Panc1 (cell line): ENCODE results near the gene MSH2. TPM values are rescaled to one million over a fixed set of nuclear protein-coding genes. Genes with fewer than 3 reads are reported as not detected.

ENCODE experiments used
- ATAC-seq: fragments of 200-7000 bp; cut with Tn5 transposase; 2 replicates; pipeline ENCODE4 v1.9.1; 2020; ENCODE audit warnings: mild to moderate bottlenecking, moderate library complexity
- BruUV-seq: library from RNA; stranded (reverse); fragments of 400-500 nt; replicated peaks from 2 replicates; lab custom pipeline; 2021; lab: Mats Ljungman, UMichigan
- CTCF ChIA-PET: fragments of 300-600 bp; sonication (Branson Sonifier 250); formaldehyde crosslinking; loops from one replicate; lab custom pipeline; 2022; ENCODE audit warnings: antibody characterized with exemption; lab: Charles Lee
- POLR2A ChIA-PET: fragments of 300-600 bp; sonication (Branson Sonifier 250); formaldehyde crosslinking; loops from one replicate; lab custom pipeline; 2022; ENCODE audit warnings: antibody characterized with exemption; lab: Charles Lee
- DNase-seq: peaks from one replicate; pipeline ENCODE4 v3.0.0-alpha.2; 2010; ENCODE audit warnings: low read depth, low spot score
- H3K27ac ChIP-seq: 2 replicates; pipeline ENCODE4 v1.5.1; 2011; ENCODE audit warnings: mild to moderate bottlenecking, low read length, inconsistent platforms
- H3K27me3 ChIP-seq: fragments of 200-500 bp; sonication (Bioruptor generic); 2 replicates; pipeline ENCODE4 v1.6.0; 2014; ENCODE audit warnings: low read length, inconsistent platforms; ENCODE audit not compliant: control insufficient read depth, insufficient read depth
- H3K36me3 ChIP-seq: fragments of 200-500 bp; sonication (Bioruptor generic); 2 replicates; pipeline ENCODE4 v1.5.1; 2014; ENCODE audit warnings: inconsistent platforms, mild to moderate bottlenecking, low read length, moderate library complexity; ENCODE audit not compliant: control insufficient read depth, insufficient read depth
- H3K4me1 ChIP-seq: 2 replicates; pipeline ENCODE4 v1.5.1; 2011; ENCODE audit warnings: inconsistent platforms, mild to moderate bottlenecking, low read length, moderate library complexity; ENCODE audit not compliant: control insufficient read depth, insufficient read depth
- H3K4me3 ChIP-seq, 2 experiments: 2 replicates each; pipeline ENCODE4 v1.5.1; 2011 to 2012; ENCODE audit warnings: low read depth in 2 of 2, low read length in 2 of 2, mild to moderate bottlenecking in 2 of 2, inconsistent platforms in 1 of 2, moderate library complexity in 1 of 2
- H3K9me3 ChIP-seq: fragments of 200-500 bp; sonication (Bioruptor generic); 2 replicates; pipeline ENCODE4 v1.5.1; 2014; ENCODE audit warnings: low read depth, mild to moderate bottlenecking, inconsistent platforms, low read length, moderate library complexity; ENCODE audit not compliant: control insufficient read depth, insufficient read depth
- POLR2AphosphoS5 ChIP-seq: IDR thresholded peaks from 2 replicates; pipeline ENCODE4 v1.6.1; 2012; ENCODE audit warnings: mild to moderate bottlenecking, low read depth, low read length, moderate library complexity
- REST ChIP-seq, 2 experiments: IDR thresholded peaks; 2 replicates each; pipeline ENCODE4 v1.6.1; 2011 to 2012; ENCODE audit warnings: low read depth in 2 of 2, control low read depth in 1 of 2, low read length in 1 of 2, mild to moderate bottlenecking in 1 of 2, moderate library complexity in 1 of 2; ENCODE audit not compliant: insufficient read depth in 1 of 2
- SIN3A ChIP-seq: IDR thresholded peaks from 2 replicates; pipeline ENCODE4 v1.6.1; 2012; ENCODE audit warnings: low read depth, mild to moderate bottlenecking, low read length, moderate library complexity, borderline replicate concordance; ENCODE audit not compliant: insufficient read depth
- TCF7L2 ChIP-seq: IDR thresholded peaks from 2 replicates; pipeline ENCODE4 v1.6.1; 2011; ENCODE audit warnings: mild to moderate bottlenecking, low read depth, low read length, inconsistent platforms
- in situ Hi-C: cut with HindIII; loops from 2 replicates; pipeline ENCODE4 v1.10.0; 2016; ENCODE audit warnings: low sequenced_read_pairs, low pct_unique_long_range_greater_than_20kb
- intact Hi-C: fragments of 100-400 bp; cut with micrococcal nuclease; formaldehyde crosslinking; loops from one replicate; pipeline ENCODE4 v1.10.0; 2022; ENCODE audit not compliant: unreplicated experiment
- total RNA-seq: library from RNA; stranded (reverse); gene quantifications from one replicate; pipeline ENCODE4 v1.2.1, GENCODE V29; 2021; ENCODE audit not compliant: unreplicated experiment
- TF ChIP-seq, protein P1 (sequence below): fragments of 450-650 bp; IDR thresholded peaks from 2 replicates; pipeline ENCODE4 v1.5.1; 2017; ENCODE audit warnings: mild to moderate bottlenecking

Gene MSH2
- total RNA-seq, 1 experiment from 2014 or later: 72.2 TPM

GRCh38 chr2:47375307-47375706 lies 27.6 kb upstream of the MSH2 start:
- H3K36me3 ChIP-seq: no peaks in the 10 kb centered on the region

DNA sequence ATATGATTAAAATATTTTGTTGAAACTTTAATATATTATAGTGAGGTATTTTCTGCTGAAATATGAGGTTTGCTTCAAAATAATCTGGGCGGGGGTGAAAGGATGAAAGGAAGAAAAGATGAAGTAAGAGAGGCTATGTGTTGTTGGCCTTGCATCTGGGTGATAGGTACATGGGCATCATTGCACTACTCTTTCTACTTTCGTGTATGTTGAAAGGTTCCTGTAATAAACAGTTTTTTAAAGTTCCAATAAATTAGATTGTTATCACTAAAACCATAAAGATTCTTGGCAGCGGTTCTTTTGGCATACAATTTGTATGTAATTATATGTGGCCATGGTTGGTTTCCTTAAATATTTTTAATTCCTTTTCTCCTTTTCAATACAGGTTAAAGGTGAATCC lies 23.6 kb upstream of the MSH2 start:
- no peaks in the 10 kb centered on the region for H3K4me1 ChIP-seq
- no peak overlapping the region for H3K4me3 ChIP-seq
- no peaks in the 10 kb centered on the region for H3K9me3 ChIP-seq
- ChIA-PET POLR2A (no interaction called here), CTCF (no interaction called here)
- in situ Hi-C loops: no loop called here
- no peak for TF ChIP-seq REST (IDR thresholded peaks at IDR 0.05; ENCODE audit: insufficient read depth in 1 of 2, low read depth in 2 of 2, low read length in 1 of 2)
- TF ChIP-seq SIN3A: no peak
- no peak for TF ChIP-seq TCF7L2
- TF ChIP-seq, protein P1, sequence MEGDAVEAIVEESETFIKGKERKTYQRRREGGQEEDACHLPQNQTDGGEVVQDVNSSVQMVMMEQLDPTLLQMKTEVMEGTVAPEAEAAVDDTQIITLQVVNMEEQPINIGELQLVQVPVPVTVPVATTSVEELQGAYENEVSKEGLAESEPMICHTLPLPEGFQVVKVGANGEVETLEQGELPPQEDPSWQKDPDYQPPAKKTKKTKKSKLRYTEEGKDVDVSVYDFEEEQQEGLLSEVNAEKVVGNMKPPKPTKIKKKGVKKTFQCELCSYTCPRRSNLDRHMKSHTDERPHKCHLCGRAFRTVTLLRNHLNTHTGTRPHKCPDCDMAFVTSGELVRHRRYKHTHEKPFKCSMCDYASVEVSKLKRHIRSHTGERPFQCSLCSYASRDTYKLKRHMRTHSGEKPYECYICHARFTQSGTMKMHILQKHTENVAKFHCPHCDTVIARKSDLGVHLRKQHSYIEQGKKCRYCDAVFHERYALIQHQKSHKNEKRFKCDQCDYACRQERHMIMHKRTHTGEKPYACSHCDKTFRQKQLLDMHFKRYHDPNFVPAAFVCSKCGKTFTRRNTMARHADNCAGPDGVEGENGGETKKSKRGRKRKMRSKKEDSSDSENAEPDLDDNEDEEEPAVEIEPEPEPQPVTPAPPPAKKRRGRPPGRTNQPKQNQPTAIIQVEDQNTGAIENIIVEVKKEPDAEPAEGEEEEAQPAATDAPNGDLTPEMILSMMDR: no peak
- TF ChIP-seq POLR2AphosphoS5: no peak
- no peaks in the 10 kb centered on the region for H3K27me3 ChIP-seq
- H3K27ac ChIP-seq: no peak overlapping the region
- BruUV-seq: no TSS peak
- intact Hi-C loops: no loop called here
- H3K36me3 ChIP-seq: no peaks in the 10 kb centered on the region
- DNase-seq (no peak), ATAC-seq (no peak)

More at GRCh38 chr2:47375307-47375706, 27.6 kb upstream of the MSH2 start:
- no TSS peak for BruUV-seq
- no peak overlapping the region for H3K4me3 ChIP-seq
- H3K4me1 ChIP-seq: no peaks in the 10 kb centered on the region
- DNase-seq (no peak), ATAC-seq (no peak)
- H3K27ac ChIP-seq: no peak overlapping the region
- intact Hi-C loops (no loop called here), in situ Hi-C loops (no loop called here)
- H3K27me3 ChIP-seq: no peaks in the 10 kb centered on the region
- ChIA-PET CTCF (no interaction called here), POLR2A (no interaction called here)
- no peaks in the 10 kb centered on the region for H3K9me3 ChIP-seq
- TF ChIP-seq TCF7L2 (no peak), POLR2AphosphoS5 (no peak), REST (IDR thresholded peaks at IDR 0.05; ENCODE audit: insufficient read depth in 1 of 2, low read depth in 2 of 2, low read length in 1 of 2) (no peak), SIN3A (no peak)
- TF ChIP-seq, protein P1: no peak
